GM21447 (cell line): Measurements from ENCODE around the gene FARSA.
"Not testable (repeated sequence)": the region's sequence is repeated elsewhere in the genome, so short reads cannot be mapped to it uniquely, and the experiment has no call there.

Experiments used
- ATAC-seq: cut with Tn5 transposase; IDR thresholded peaks from one replicate; pipeline ENCODE4 v1.9.1; 2021; ENCODE audit not compliant: unreplicated experiment

Gene FARSA

DNA sequence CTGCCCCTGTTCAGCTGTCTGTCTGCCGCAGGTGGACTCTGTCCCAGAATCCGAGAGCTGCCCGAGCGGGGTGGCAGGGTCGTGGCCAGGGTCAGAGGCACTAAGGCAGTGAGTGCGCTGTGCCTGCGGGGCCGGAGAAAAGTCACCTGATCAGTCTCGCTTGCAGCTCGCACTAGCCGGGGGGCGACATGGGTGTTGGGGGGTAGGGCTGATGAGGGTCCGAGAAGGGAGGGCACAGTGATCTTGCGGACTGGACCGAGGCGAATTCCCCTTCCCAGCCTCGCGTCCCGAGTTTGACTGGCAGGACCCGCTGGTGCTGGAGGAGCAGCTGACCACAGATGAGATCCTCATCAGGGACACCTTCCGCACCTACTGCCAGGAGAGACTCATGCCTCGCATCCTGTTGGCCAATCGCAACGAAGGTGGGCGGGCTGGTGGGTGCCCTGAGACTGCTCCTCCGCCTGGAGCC lies 41.9 kb downstream of the FARSA start:
- ATAC-seq = no peak

DNA sequence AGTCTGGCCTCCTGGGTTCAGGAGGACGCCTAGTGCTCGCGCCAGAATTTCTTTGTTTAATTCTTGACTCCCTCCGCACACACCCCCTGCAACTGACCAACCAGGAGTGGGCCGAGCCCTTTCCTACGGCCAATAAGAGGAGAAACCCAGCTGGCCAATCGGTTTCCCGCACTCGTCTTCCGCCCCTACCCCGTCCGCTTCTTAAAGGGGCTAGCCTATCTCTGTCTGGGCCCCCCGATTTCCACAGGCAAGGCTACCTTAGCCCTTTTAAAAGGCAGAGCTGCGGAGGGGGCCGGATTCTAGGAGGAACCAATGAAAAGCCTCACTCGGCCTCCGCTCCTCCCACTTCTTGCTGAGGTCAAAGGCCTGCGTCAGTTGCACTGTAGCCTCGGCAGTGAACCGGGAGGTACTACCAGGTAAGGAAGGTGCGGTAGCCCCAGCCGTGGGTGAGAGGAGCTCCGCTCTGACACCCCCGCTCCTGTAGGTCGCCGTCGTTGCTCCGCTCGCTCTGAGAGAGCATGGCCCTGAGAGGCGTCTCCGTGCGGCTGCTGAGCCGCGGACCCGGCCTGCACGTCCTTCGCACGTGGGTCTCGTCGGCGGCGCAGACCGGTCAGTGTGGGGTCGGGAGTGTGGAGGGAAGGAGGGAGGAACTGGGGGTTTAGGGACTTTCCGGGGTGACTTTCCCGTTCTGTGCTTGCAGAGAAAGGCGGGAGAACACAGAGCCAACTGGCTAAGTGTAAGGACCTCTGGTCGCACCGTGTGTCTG lies 42.5 kb downstream of the FARSA start, which contains the start of gene GCDH:
GCDH (plus strand) TSS at position 374 of the 766 bp plus-strand sequence; CDS start at position 519, 145 bp downstream.
- ATAC-seq = peak; percentile 92

DNA sequence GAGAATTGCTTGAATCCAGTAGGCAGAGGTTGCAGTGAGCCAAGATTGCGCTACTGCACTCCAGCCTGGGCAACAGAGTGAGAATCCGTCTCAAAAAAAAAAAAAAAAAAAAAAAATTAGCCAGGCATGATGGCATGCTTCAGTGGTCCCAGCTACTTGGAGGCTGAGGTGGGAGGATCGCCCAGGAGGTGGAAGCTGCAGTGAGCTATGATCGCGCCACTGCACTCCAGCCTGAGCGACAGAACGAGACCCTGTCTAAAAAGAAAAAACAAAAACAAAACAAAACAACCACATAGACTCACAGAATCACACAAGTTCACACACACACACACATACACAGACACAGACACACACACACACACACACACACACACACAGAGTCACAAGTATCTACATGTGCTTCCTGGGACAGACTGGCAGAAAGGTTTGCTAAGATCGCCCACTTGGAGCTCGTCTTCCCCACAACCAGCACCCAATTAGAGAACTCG lies 43.2 kb downstream of the FARSA start:
- ATAC-seq = not testable (repeated sequence)

DNA sequence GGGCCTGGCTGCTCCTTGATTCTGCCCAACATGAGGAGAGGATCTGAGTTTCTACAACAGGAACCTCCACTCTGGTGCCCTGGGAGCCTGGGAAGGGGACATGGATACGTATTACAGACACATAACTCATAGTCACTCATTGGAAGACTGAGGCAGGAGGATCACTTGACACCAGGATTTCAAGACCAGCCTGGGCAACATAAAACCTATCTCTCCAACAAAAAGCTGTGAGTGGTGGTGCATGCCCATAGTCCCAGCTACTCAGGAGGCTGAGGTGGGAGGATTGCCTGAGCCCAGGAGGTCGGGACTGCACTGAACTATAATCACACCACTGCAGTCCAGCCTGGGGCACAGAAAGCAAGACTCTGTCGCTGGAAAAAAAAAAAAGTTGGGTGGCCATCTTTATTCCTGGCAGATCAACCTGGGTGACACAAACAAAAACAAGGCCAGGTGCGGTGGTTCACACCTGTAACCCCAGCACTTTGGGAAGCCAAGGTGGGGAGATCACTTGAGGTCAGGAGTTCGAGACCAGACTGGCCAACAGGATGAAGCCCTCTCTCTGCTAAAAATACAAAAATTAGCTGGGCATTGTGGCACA lies 45.4 kb downstream of the FARSA start:
- no peak for ATAC-seq

DNA sequence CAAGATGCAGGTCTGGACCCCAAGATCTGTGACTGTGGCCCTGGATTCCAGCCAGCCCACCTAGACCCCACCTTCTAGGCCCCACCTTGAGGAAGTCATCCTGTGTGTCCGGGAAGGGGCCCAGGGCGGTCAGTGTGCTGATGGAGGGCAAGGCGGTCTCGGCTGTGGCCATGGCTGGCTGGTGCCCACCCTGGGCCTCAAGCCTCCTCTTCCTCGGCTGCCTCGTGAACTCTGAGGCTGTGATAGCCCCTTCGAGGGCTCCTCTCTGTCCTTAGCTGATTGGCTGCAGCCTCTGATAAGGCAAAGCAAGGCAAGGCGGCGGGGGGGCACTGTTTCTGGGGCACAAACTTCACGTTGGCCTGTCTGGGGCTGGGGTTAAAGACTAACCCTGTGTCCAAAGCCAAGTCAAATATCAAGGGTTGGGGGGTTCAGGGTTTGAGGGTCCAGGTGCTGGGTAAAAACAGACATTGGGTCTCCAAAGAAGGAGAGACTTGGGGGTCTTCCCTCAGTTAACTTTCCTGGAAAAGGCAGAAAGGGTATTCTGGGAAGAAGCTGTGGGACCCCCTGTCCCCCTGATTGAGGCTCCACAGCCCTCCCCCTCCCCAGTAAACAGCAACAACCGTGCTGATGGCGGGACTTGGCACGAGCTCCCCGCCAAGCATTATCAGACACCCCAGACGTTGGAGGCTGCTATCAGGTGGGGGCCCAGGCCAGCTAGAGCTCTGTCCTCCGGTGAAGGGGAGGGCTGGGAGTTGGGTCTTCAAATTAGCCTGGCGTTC lies 46.4 kb downstream of the FARSA start, which contains the start of gene KLF1:
KLF1 (minus strand) TSS at position 233 of the 779 bp plus-strand sequence; CDS start at position 172, 61 bp downstream.
- no peak for ATAC-seq

DNA sequence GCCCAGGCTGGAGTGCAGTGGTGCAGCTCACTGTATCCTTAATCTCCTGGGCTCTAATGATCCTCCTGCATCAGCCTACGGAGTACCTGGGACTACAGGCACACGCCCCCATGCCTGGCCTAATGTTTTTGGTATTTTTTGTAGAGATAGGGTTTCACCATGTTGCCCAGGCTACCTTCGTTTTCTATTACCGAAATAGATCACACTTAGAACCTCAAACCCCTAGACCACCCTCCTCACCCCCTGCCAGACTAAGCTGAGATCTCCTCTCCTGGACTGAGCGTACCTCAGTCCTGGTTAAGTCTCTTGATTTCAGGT lies 46.9 kb downstream of the FARSA start:
- ATAC-seq = no peak

DNA sequence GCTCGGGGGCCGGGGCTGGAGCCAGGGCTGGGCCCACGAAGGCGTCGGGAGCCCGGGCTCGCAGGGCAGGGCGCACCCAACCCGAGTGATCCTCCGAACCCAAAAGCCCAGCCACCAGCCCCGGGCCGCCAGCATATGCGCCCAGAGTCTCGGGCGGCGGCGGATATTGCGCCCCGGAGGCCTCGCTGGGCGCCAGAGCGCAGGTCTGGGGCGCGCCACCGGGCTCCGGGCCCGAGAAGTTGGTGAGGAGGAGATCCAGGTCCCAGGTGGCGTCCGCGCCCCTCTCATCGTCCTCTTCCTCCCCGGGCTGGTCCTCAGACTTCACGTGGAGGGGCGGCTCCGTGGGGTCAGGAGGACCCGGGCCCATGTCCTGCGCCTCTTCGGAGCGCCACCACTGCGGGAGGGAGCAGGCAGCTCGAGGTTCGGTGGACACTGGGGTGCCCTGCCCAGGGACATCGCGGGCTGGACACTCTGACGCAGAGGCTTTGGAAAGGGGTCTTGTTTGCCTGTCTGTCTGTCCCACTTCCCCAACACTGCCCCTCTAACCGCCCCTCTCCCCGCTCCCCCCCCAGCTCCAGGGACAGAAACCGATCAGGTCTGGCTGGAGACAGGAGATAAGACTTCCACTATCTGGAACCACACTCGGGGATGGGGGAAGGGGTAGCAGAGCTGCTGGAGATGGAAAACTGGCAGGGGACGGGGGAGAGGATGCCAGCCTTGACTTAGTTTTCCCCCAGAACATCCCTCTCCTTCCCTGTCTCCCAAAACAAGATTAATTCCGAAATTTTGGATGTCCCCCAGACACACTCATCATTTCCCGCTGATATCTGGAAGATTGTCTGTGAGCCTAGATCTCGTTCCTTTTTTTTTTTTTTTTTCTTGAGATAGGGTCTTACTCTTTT lies 47.5 kb downstream of the FARSA start:
- no peak for ATAC-seq

DNA sequence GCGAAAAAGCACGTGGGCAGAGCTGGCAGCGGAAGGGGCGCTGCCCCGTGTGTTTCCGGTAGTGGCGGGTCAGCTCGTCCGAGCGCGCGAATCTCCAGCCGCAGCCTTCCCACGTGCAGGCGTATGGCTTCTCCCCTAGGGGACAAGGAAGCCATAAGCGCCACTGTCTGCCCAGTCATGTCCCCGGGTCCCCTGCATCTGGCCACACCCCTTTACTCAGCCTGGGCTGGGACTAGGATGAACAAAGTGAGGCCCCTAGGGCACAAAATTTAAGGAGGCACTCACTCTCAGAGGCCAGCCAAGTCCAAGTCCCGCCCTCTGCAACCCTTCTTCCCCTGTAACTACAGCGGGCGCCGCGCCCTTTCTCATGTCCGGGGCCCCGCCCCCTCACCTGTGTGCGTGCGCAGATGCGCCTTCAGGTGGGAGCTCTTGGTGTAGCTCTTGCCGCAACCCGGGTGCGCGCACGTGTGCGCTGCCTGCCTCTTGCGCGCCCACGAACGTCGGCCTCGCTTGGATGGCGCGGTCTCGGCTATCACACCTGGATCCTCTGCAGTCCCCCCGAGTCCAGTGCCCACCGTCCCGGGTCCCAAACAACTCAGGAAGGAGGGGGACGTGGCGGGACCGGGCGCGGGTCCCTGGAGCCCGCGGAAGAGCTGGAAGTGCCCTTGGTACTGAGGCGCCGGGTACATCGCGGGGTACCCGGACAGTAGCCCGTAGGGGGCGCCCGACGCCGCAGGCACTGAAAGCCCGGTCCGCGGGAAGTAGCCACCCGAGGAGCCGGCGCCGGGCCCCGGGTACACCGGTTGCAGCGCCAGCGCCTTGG lies 48.4 kb downstream of the FARSA start:
- no peak for ATAC-seq

DNA sequence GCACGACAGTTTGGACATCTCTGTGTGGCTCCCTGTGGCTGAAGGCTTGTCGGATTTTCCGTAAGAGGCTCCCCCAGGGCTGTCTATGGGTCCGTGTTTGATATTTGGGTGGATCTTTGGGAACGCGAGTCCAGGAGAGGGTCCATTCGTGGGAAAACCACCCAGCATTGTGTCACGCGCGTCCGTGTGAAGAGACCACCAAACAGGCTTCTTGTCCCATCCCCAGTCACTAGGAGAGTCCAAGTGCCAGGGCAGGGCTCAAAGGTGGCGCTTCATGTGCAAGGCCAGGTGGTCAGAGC lies 48.9 kb downstream of the FARSA start:
- no peak for ATAC-seq

DNA sequence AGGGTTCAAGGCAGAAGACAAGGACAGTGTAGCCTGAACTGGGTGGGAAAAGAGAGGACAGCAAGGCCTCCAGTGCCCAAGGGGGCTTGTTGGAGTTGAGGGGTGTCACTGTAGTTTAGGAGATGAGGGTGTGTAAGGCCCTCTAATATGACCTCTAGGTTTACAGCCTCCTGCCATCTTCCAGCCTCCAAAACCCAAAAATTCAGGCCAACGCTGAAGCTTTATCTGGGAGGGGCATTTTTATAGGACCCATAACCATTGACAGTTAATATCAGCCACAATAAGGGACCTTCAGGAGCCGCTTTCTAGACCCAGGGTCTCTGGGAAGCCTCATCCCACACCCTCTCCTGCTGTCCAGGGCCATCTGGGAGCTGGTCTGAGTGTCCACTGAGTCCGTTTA lies 49.3 kb downstream of the FARSA start:
- no peak for ATAC-seq

DNA sequence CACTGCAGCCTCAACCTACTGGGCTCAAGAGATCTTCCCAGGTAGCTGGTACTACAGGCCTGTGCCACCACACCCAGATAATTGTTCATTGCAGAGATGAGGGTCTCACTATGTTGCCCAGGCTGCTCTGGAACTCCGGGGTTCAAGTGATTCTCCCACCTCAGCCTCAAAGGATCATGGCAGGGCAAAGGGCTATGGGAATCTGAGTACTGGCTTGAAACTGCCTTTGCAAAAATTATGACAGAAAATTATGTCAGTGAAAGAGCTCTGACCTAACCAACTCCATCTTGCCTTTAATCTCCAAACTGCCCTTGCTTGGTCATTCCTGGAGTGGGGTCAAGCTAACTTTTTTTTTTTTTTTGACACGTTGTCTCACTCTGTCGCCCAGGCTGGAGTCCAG lies 50.9 kb downstream of the FARSA start:
- ATAC-seq = no peak

DNA sequence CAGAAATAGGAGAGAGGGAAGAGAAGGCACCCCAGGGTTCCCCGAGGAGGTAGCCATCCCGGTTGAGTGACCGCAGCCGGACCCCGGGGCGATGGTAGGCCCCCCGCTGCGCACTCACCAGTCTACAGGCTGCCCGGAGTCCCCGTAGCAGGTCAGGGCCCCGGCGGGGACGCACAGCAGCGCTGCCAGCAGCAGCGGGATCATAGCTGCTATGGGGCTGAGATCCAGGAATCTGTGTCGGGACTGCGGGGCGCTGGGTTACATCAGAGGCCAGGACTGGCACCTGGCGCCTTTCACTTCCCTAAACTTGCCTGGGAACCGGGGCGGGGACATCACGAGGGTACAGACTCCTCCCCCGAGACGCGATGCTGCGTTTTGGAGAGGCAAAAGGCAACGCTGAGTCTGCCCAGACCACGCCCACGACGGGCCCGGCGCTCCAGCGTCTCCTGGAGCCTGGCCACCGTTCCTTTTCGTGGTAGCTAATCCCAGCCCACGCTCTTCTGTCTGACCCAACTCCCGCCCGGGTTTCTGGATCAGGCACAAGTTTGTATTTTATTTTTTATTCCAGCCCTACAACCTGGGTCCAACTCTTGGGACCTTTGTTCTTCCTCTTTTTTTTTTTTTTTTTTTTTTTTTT lies 52.2 kb downstream of the FARSA start, which contains the start of gene DNASE2:
DNASE2 (minus strand) TSS at position 278 of the 637 bp plus-strand sequence; CDS start at position 204, 74 bp downstream.
- ATAC-seq = peak; percentile 82

DNA sequence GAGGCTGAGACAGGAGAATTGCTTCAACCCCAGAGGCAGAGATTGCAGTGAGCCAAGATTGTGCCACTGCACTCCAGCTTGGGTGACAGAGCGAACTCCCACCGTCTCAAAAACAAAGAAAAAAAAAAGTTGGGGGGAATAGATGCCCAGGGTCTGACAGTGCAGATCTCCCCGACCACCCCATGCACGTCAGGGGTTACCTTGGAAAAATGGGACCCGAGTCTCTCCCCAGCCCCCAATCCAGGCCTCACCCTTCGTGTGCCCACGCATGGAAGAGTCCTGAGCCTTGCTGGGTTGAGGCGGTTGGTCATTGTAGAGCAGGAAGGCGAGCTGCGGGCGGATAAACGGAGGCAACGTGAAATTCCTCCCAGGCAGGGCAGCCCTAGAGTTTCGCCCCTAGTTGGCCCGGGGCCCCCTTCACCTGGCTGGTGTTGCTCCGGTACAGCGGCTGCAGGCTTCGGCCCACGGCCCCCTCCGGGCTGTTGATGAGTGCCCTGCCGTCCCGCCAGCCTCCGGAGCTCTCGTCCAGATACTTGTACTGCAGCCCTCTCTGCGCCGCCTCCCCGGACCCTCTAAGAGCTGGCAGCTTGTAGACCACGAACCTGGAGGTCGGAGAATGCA lies 52.9 kb downstream of the FARSA start:
- peak; percentile 26 for ATAC-seq

DNA sequence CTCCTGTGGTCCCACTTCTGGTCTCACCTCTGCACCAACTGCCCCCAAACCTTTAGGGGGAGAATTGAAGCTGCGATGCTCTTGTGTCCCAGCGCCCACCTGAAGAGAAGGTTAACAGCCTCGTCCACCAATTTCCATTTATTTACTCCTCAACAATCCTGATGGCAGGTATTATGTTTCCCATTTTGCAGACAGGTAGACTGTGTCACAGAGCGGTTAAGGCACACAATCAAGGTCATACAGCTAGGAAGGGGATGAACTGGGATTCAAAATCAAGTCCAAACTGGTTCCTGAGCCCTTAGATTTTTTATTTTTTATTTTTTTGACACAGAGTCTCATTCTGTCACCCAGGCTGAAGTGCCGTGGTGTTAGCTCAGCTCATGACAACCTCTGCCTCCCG lies 58.4 kb downstream of the FARSA start:
- ATAC-seq = no peak

DNA sequence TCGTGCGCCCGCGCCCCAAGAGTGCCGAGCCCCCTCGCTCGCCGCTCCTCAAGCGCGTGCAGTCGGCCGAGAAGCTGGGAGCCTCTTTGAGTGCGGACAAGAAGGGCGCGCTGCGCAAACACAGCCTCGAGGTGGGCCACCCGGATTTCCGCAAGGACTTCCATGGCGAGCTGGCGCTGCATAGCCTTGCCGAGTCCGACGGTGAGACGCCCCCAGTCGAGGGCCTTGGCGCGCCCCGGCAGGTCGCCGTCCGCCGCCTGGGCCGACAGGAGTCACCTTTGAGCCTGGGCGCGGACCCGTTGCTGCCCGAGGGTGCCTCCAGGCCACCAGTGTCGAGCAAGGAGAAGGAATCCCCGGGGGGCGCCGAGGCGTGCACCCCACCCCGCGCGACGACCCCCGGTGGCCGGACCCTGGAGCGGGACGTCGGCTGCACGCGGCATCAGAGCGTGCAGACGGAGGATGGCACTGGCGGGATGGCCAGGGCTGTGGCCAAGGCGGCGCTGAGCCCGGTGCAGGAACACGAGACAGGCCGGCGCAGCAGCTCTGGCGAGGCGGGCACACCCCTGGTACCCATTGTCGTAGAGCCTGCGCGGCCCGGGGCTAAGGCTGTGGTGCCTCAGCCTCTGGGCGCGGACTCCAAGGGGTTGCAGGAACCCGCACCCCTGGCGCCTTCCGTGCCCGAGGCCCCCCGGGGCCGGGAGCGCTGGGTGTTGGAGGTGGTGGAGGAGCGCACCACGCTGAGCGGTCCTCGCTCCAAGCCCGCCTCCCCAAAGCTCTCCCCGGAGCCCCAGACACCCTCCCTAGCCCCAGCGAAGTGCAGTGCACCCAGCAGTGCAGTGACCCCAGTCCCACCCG lies 59.4 kb downstream of the FARSA start:
- no peak for ATAC-seq

DNA sequence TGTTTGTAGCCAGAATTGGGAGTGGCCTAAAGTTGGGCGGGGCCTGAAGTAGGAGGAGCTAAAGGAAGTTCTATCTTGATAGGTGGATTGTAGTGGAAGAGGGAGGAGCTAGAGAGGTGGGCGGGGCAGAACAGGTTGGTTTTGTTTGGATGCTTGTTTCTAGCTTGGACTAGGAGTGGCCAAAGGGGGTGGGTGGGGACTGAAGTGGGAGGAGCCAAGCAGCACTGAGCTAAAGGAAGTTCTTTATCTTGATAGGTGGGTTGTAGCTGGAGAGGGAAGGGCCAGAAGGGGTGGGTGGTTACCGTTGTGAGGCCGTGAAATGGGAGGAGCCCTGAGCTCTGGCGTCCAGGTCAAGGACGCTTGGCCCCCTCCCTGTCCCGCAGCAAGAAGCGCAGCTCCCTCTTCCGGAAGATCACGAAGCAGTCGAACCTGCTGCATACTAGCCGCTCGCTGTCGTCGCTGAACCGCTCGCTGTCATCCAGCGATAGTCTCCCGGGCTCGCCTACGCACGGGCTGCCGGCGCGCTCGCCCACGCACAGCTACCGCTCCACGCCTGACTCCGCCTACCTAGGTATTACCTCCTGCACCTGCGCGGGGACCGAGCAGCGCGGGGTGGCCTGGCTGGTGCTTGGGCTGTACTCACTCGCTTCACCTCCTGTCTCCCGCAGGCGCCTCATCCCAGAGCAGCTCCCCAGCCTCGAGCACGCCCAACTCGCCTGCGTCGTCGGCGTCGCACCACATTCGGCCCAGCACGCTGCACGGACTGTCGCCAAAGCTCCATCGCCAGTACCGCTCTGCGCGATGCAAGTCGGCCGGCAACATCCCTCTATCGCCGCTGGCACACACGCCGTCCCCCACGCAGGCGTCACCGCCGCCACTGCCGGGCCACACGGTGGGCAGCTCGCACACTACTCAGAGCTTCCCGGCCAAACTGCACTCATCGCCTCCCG lies 60.3 kb downstream of the FARSA start:
- no peak for ATAC-seq
